Measurements from ENCODE around the gene BCO2. TPM values are rescaled to one million over a fixed set of nuclear protein-coding genes. Genes with fewer than 3 reads are reported as not detected.
A peak's percentile ranks its signal among the peaks of the same experiment; 100 is the strongest.

BCO2 gene
- total RNA-seq, 1 donor from 2014 or later = 11.0 TPM

DNA sequence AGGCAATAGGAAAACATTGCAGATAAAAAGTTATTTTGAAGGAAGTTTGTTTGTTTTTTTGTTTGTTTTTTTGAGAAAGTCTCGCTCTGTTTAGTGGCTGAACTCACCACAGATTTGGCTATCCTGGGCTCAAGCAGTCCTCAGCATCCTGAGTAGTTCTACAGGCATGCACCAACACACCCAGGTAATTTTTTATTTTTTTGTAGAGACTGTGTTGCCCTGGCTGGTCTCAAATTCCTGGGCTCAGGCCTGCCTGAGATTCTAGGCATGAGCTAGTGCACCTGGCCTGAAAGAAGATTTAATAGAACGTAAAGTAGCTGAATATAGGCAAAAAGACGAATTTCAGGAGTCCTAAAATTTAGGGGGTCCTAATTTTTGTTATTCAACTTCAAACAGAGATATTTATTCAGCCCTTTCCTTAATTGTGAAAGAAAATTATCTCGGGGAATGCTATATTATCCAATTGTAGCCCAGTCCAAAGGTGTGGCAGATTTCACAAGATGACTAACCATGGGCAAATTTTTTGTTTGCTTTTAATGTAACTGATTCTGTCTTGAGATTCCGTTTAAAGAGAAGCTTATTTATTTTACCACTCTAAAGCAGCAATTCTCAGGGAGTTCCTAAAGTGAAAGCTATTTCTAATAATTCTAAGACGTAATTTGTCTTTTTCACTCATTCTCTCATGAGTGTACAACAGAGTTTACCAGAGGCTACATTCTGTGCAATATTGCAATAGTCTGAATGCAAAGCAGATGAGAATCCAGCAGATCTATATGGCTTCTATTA lies 12.4 kb upstream of the BCO2 start:
- Histone ChIP-seq H3K9me3 (no peaks in the 10 kb centered on the region), H3K27ac (peak overlapping the region; percentile 55), H3K4me1 (peaks cover 8% of the 10 kb centered on the region), H3K36me3 (no peaks in the 10 kb centered on the region), H3K27me3 (no peaks in the 10 kb centered on the region), H3K4me3 (peak overlapping the region; percentile 17 to 39)
- DNase-seq (ENCODE audit: extremely low spot score in 2 of 2) = no peak
- intact Hi-C loops (cut with DNase I) = no loop called here
- TF ChIP-seq POLR2A (IDR thresholded peaks at IDR 0.05) (no peak), POLR2AphosphoS5 (IDR thresholded peaks at IDR 0.05; ENCODE audit: insufficient read depth in 1 of 2, low read depth in 1 of 2) (peak in 1 of 2 donors; percentile 32)
- TF ChIP-seq, protein P1, sequence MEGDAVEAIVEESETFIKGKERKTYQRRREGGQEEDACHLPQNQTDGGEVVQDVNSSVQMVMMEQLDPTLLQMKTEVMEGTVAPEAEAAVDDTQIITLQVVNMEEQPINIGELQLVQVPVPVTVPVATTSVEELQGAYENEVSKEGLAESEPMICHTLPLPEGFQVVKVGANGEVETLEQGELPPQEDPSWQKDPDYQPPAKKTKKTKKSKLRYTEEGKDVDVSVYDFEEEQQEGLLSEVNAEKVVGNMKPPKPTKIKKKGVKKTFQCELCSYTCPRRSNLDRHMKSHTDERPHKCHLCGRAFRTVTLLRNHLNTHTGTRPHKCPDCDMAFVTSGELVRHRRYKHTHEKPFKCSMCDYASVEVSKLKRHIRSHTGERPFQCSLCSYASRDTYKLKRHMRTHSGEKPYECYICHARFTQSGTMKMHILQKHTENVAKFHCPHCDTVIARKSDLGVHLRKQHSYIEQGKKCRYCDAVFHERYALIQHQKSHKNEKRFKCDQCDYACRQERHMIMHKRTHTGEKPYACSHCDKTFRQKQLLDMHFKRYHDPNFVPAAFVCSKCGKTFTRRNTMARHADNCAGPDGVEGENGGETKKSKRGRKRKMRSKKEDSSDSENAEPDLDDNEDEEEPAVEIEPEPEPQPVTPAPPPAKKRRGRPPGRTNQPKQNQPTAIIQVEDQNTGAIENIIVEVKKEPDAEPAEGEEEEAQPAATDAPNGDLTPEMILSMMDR (IDR thresholded peaks at IDR 0.05) = no peak

DNA sequence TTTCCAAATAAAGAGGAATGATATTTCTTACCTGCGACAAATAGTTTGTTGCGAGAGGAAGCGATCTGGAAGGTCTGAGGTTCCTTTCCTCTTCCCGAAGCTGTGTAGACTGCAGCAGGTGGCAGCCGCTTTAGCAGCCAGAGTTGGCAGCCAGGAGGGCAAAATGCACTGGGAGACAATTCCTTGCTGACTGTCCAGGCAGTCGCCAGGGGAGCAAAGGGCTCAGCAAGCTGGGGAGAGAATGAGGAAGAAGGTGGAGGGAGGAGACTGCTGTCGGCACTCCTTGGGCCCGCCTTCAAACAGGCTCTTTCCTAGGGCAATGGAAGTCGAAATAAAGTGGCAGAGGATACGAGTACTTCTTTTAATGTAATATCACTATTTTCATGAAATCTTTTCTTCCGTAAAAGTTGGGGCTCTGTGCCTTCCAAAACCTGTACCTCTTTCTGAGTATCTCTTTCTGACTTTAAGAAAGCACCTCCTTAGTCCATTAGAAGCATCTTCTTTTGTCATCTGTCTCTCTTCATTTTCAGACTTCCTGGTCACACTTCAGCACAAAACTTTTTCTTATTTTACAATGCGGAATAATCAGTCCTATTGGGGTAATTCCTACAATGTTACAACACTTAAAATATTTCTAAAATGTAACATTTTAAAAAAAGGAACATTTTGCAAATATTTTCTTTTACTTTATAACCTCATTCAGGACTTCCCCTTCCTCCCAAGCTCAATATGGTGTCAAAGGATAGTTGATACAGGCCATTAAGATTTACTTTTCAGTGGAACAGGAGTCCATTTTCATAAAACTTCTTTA lies 11.2 kb upstream of the BCO2 start, which contains the start of gene IL18:
Gene IL18 (minus strand): TSS at position 220 of the 811 bp plus-strand sequence. CDS start 9,041 bp downstream, outside the sequence.
- H3K27me3 ChIP-seq = no peaks in the 10 kb centered on the region
- H3K4me3 ChIP-seq = peak within 1 kb of the TSS; percentile 17 to 39
- H3K4me1 ChIP-seq = peaks cover 5% of the 10 kb centered on the region
- intact Hi-C loops (cut with DNase I) = no loop called here
- no peak for DNase-seq (ENCODE audit: extremely low spot score in 2 of 2)
- no peaks in the 10 kb centered on the region for H3K9me3 ChIP-seq
- H3K27ac ChIP-seq = peak within 1 kb of the TSS; percentile 55
- TF ChIP-seq, protein P1 (IDR thresholded peaks at IDR 0.05) = no peak
- peak; percentile 46 to 51 for TF ChIP-seq POLR2AphosphoS5 (IDR thresholded peaks at IDR 0.05; ENCODE audit: insufficient read depth in 1 of 2, low read depth in 1 of 2)
- no peaks in the 10 kb centered on the region for H3K36me3 ChIP-seq

DNA sequence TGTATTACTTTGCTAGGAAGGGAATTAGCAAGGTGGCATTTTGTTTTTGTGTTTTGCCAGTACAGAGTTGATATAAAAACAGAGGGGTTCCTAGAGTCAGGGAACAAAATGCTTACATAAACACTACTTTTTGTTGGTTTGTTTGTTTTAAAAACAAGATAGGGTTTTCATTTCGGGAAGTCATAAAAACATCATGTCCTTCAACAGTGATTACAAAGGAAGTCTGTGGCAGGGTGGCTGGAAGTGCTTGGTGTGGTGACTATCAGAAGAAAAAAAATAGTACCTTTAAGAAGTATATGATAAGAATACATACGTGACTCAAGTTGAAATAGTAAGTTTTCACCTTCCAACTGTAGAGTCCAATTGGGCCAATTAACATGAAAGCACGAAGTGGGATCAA lies 10.3 kb upstream of the BCO2 start:
- DNase-seq (ENCODE audit: extremely low spot score in 2 of 2) = no peak
- Histone ChIP-seq H3K9me3 (no peaks in the 10 kb centered on the region), H3K27me3 (no peaks in the 10 kb centered on the region), H3K27ac (no peak overlapping the region), H3K36me3 (no peaks in the 10 kb centered on the region), H3K4me1 (peaks cover 5% of the 10 kb centered on the region), H3K4me3 (no peak overlapping the region)
- no peak for TF ChIP-seq POLR2A (IDR thresholded peaks at IDR 0.05)
- TF ChIP-seq, protein P1 (IDR thresholded peaks at IDR 0.05) = no peak
- TF ChIP-seq POLR2AphosphoS5 (IDR thresholded peaks at IDR 0.05; ENCODE audit: insufficient read depth in 1 of 2, low read depth in 1 of 2) = no peak
- intact Hi-C loops (cut with DNase I) = no loop called here

DNA sequence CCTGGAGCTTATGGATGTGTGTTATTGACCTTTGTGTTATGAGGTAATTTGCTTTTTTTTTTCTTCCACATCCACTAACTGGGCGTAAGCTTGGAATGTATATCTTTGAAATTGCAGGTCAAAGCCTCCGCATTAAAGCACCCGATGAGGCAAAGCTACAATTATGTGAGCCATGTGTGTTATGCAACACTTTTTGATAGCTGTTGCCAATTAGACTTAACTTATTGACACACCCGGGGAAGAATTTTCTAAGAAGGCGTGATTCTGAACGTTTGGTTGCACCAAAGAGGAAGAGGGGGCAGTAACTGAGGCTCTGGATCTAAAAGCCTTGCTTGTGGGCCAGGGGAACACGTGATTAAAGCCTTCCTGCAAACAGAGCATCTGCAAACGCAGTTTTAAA lies 8.8 kb upstream of the BCO2 start:
- no peak for DNase-seq (ENCODE audit: extremely low spot score in 2 of 2)
- Histone ChIP-seq H3K27me3 (no peaks in the 10 kb centered on the region), H3K36me3 (no peaks in the 10 kb centered on the region), H3K27ac (peak overlapping the region; percentile 34), H3K4me3 (no peak overlapping the region), H3K4me1 (peaks cover under 1% of the 10 kb centered on the region), H3K9me3 (no peaks in the 10 kb centered on the region)
- intact Hi-C loops (cut with DNase I) = no loop called here
- TF ChIP-seq, protein P1 (IDR thresholded peaks at IDR 0.05) = no peak
- TF ChIP-seq POLR2AphosphoS5 (IDR thresholded peaks at IDR 0.05; ENCODE audit: insufficient read depth in 1 of 2, low read depth in 1 of 2) (peak in 1 of 2 donors; percentile 28), POLR2A (IDR thresholded peaks at IDR 0.05) (no peak)

All from vagina (tissue), 2 donors.